Measurements from ENCODE around the gene NEK5.

NEK5 gene

DNA sequence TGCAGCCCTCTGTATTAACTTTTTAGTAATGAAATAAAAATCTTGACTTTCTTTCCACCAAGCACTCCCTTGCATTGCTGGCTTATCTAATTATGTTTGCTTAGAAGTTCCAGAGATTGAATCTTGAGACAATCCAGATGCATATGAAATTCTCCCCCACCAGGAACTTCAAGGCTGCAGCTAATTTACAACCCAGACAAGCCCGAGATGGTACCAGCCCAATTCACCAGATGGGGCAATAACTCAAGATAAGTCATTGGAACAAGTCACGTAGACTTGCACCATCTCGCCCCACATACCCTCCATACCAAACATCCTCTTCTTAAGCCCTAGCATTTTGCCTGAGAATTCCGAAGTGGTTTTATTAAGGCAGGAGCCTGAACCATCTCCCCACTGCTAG, 75.4 kb downstream of the NEK5 start:
- no peak for DNase-seq (ENCODE audit: low read depth)
- TF ChIP-seq, protein P1, sequence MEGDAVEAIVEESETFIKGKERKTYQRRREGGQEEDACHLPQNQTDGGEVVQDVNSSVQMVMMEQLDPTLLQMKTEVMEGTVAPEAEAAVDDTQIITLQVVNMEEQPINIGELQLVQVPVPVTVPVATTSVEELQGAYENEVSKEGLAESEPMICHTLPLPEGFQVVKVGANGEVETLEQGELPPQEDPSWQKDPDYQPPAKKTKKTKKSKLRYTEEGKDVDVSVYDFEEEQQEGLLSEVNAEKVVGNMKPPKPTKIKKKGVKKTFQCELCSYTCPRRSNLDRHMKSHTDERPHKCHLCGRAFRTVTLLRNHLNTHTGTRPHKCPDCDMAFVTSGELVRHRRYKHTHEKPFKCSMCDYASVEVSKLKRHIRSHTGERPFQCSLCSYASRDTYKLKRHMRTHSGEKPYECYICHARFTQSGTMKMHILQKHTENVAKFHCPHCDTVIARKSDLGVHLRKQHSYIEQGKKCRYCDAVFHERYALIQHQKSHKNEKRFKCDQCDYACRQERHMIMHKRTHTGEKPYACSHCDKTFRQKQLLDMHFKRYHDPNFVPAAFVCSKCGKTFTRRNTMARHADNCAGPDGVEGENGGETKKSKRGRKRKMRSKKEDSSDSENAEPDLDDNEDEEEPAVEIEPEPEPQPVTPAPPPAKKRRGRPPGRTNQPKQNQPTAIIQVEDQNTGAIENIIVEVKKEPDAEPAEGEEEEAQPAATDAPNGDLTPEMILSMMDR (IDR thresholded peaks at IDR 0.05; ENCODE audit: control insufficient read depth, insufficient read depth, low read depth, low read length, missing control alignments) = no peak

DNA sequence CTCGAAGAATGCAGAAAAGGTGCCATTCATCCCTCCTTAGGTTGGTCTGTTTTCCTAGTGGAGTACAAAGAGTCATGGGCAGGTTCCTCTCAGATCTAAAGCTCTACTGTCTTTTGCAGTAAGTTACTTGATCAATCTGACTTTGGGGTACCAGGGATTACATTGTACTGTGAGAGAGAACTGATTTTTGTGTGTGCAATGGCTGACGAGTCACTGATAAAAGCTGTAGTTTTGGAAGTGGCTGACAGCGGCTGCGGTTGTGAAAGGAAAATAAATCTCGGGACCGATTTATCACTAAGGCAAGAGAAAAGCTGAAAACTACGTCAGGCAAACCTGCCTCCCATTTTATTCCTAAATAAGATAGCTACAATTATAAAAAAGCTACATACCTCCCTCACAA, 77.5 kb downstream of the NEK5 start:
- H3K4me3 ChIP-seq (ENCODE audit: control insufficient read depth, low read depth, low read length) = no peak overlapping the region
- TF ChIP-seq, protein P1 (IDR thresholded peaks at IDR 0.05; ENCODE audit: control insufficient read depth, insufficient read depth, low read depth, low read length, missing control alignments) = no peak
- no peak for DNase-seq (ENCODE audit: low read depth)

More for the DNA sequence above, 75.4 kb downstream of the NEK5 start:
- no peak overlapping the region for H3K4me3 ChIP-seq (ENCODE audit: control insufficient read depth, low read depth, low read length)

DNA sequence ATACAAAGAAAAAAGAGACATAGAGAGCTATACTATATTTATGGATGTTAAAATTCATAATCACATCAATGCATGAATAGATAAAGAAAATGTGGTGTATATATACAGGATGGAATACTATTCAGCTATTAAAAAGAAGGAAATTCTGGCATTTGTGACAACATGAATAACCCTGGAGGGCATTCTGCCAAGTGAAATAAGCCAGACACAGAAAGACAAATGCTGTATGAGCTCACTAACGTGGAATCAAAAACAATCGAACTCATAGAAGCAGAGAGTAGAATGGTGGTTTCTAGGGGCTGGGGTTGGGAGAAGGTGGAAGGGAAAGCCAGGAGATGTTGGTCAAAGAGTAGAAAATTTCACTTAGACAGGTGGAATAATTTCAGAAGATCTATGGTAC, 80.4 kb downstream of the NEK5 start:
- TF ChIP-seq, protein P1 (IDR thresholded peaks at IDR 0.05; ENCODE audit: control insufficient read depth, insufficient read depth, low read depth, low read length, missing control alignments) = no peak
- DNase-seq (ENCODE audit: low read depth) = no peak
- no peak overlapping the region for H3K4me3 ChIP-seq (ENCODE audit: control insufficient read depth, low read depth, low read length)

DNA sequence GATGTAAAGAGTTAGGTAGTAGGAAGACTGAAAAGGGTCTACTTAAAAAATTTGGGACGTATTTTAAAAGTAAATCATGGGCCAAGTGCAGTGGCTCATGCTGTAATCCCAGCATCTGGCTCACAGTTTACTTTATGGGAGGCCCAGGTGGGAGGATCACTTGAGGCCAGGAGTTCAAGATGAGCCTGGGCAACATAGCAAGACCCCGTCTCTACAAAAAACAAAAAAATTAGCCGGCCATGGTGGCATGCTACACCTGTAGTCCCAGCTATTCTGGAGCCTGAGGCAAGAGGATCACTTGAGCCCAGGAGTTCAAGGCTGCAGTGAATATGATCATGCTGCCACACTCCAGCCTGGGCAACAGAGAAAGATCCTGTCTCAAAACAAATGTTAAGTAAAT, 81.4 kb downstream of the NEK5 start:
- H3K4me3 ChIP-seq (ENCODE audit: control insufficient read depth, low read depth, low read length) = no peak overlapping the region
- DNase-seq (ENCODE audit: low read depth) = no peak
- TF ChIP-seq, protein P1 (IDR thresholded peaks at IDR 0.05; ENCODE audit: control insufficient read depth, insufficient read depth, low read depth, low read length, missing control alignments) = no peak

DNA sequence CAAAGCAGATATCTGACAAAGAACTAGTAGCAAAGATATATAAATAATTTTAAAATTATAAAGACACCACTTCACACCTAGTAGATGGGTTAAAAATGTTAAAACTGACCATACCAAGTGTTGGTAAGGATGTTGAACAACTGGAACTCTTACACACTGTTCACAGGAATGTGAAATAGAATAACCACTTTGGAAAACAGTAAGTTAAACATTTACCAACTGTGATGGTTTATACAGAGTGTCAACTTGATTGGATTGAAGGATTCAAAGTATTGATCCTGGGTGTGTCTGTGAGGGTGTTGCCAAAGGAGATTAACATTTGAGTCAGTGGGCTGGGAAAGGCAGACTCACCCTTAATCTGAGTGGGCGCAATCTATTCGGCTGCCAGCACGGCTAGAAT, 85.2 kb downstream of the NEK5 start:
- DNase-seq (ENCODE audit: low read depth) = no peak
- TF ChIP-seq, protein P1 (IDR thresholded peaks at IDR 0.05; ENCODE audit: control insufficient read depth, insufficient read depth, low read depth, low read length, missing control alignments) = no peak

DNA sequence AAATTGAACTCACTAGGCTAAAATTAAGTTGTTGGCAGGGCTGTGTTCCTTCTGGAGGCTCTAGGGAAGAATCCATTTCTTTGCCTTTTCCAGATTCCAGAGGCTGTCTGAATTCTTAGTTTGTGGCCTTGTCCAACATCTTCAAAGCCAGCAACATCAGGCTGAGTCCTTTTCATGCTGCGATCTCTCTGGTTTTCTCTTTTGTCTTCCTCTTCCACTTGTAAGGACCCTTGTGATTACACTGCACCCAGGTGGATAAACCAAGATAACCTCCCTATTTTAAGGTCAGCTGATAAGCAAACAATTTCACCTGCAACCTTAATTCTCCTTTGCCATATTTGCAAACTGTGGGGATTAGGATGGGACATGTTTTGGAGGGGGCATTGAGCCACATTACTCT, 92.8 kb downstream of the NEK5 start:
- no peak overlapping the region for H3K4me3 ChIP-seq (ENCODE audit: control insufficient read depth, low read depth, low read length)
- TF ChIP-seq, protein P1 (IDR thresholded peaks at IDR 0.05; ENCODE audit: control insufficient read depth, insufficient read depth, low read depth, low read length, missing control alignments) = no peak
- DNase-seq (ENCODE audit: low read depth) = no peak

More for the DNA sequence above, 85.2 kb downstream of the NEK5 start:
- H3K4me3 ChIP-seq (ENCODE audit: control insufficient read depth, low read depth, low read length) = no peak overlapping the region
